ENCODE measurements around the gene NMNAT2. TPM values are rescaled to one million over a fixed set of nuclear protein-coding genes. Genes with fewer than 3 reads are reported as not detected.

The NMNAT2 gene
- total and polyA plus RNA-seq, 2 of the 4 experiments (the other 2 are of a cell fraction), result 0.36 to 2.4 TPM

DNA sequence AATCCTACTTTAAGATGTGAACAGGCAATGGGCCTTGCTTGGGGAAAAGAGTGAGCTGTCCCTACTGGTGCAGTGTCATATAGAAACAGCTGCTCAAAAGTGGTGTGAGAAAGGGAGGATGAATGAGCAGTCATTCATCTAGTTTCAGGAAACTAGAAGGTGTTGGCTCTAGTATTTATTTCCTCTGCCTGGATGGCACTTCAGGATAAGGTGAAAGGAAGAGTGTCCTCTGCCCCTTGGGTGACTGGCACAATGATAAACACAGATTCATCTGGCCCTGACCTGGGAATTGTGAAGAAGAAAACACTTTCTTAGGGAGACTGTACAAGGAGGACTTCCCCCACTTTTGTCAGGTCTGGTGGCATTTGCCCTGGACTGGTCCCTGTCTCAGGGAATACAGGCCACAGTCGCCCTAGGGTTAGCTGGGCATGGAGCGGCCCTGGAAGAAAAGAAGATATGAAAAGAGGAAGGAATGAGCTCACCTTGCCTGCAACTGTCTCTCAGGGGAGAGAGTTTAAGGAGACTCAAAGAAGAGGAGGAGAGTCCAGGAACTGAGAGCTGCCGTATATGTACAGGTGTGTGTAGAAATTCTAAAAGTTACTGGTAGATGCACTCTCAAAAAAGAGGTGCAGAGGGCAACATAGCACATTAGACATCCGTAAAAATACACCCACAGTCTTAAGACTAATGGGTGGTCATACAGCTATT lies 13.8 kb upstream of the NMNAT2 start:
- Histone ChIP-seq H3K4me2 (ENCODE audit: low read depth, low read length) (no peak overlapping the region), H3K23ac (ENCODE audit: low read depth, low read length) (no peak overlapping the region), H3K27ac (ENCODE audit: insufficient read depth, low read length) (no peak overlapping the region), H3K36me3 (ENCODE audit: control insufficient read depth, insufficient read depth, low read length) (no peaks in the 10 kb centered on the region), H4K5ac (ENCODE audit: low read depth, low read length) (no peak overlapping the region), H2BK20ac (ENCODE audit: low read depth, low read length) (no peak overlapping the region), H3K4me1 (ENCODE audit: control insufficient read depth, insufficient read depth, low read length) (no peaks in the 10 kb centered on the region), H3K56ac (ENCODE audit: extremely low read depth, insufficient read depth, low read length) (no peak overlapping the region), H2AK5ac (ENCODE audit: low read depth, low read length) (no peak overlapping the region), H2BK120ac (ENCODE audit: low read depth, low read length) (no peak overlapping the region), H3K9me1 (ENCODE audit: insufficient read depth, low read length) (no peaks in the 10 kb centered on the region), H3K9me3 (ENCODE audit: control insufficient read depth, insufficient read depth, low read length) (no peaks in the 10 kb centered on the region), H2AK9ac (replicated peaks; ENCODE audit: low read depth, low read length, poor library complexity) (no peak overlapping the region), H3K4ac (ENCODE audit: low read depth, low read length) (no peak overlapping the region), H2AFZ (replicated peaks; ENCODE audit: low read length, poor library complexity) (no peak overlapping the region), H4K20me1 (ENCODE audit: insufficient read depth, low read length) (no peaks in the 10 kb centered on the region), H3K4me3 (ENCODE audit: insufficient read depth, low read depth, low read length) (no peak overlapping the region), H3K27me3 (ENCODE audit: control insufficient read depth, insufficient read depth, low read length) (peaks cover 16% of the 10 kb centered on the region), H3K9ac (ENCODE audit: low read depth, low read length) (no peak overlapping the region), H2BK5ac (ENCODE audit: low read depth, low read length, poor library complexity, severe bottlenecking) (no peak overlapping the region), H3K79me1 (ENCODE audit: low read depth in 1 of 2, low read length in 2 of 2) (no peaks in the 10 kb centered on the region), H2BK15ac (ENCODE audit: low read depth, low read length) (no peak overlapping the region), H4K8ac (ENCODE audit: low read depth in 2 of 2, low read length in 2 of 2) (no peak overlapping the region), H3K18ac (ENCODE audit: low read depth, low read length) (no peak overlapping the region), H4K91ac (ENCODE audit: insufficient read depth, low read depth, low read length) (no peak overlapping the region), H3K14ac (replicated peaks; ENCODE audit: low read depth, low read length) (no peak overlapping the region)
- intact Hi-C loops (cut with micrococcal nuclease) (no loop called here), in situ Hi-C loops (cut with MboI; ENCODE audit: low sequenced_read_pairs) (no loop called here), dilution Hi-C loops (cut with HindIII; ENCODE audit: low sequenced_read_pairs, unreplicated experiment) (no loop called here)
- TF ChIP-seq, protein P1, sequence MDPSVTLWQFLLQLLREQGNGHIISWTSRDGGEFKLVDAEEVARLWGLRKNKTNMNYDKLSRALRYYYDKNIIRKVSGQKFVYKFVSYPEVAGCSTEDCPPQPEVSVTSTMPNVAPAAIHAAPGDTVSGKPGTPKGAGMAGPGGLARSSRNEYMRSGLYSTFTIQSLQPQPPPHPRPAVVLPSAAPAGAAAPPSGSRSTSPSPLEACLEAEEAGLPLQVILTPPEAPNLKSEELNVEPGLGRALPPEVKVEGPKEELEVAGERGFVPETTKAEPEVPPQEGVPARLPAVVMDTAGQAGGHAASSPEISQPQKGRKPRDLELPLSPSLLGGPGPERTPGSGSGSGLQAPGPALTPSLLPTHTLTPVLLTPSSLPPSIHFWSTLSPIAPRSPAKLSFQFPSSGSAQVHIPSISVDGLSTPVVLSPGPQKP (IDR thresholded peaks at IDR 0.05; ENCODE audit: borderline replicate concordance, low read depth, low read length), result no peak
- no peak for TF ChIP-seq CEBPB (IDR thresholded peaks at IDR 0.05; ENCODE audit: low read depth, low read length)
- no peak for TF ChIP-seq RFX5 (IDR thresholded peaks at IDR 0.05; ENCODE audit: low read depth, low read length)
- TF ChIP-seq, protein P2, sequence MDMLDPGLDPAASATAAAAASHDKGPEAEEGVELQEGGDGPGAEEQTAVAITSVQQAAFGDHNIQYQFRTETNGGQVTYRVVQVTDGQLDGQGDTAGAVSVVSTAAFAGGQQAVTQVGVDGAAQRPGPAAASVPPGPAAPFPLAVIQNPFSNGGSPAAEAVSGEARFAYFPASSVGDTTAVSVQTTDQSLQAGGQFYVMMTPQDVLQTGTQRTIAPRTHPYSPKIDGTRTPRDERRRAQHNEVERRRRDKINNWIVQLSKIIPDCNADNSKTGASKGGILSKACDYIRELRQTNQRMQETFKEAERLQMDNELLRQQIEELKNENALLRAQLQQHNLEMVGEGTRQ (IDR thresholded peaks at IDR 0.05; ENCODE audit: low read depth, low read length), result no peak
- no peak for TF ChIP-seq FOS (IDR thresholded peaks at IDR 0.05; ENCODE audit: low read depth, low read length)
- no peak for TF ChIP-seq BHLHE40 (IDR thresholded peaks at IDR 0.05; ENCODE audit: low read depth, low read length)
- no peak for TF ChIP-seq CHD1 (IDR thresholded peaks at IDR 0.05; ENCODE audit: low read depth, low read length)
- TF ChIP-seq MXI1 (IDR thresholded peaks at IDR 0.05; ENCODE audit: borderline replicate concordance, low read depth, low read length), result no peak
- TF ChIP-seq MAFK (IDR thresholded peaks at IDR 0.05; ENCODE audit: low read depth, low read length), result no peak
- TF ChIP-seq RAD21 (IDR thresholded peaks at IDR 0.05; ENCODE audit: low read length), result no peak
- TF ChIP-seq RCOR1 (IDR thresholded peaks at IDR 0.05; ENCODE audit: insufficient replicate concordance, low read length), result no peak
- no peak for TF ChIP-seq SMC3 (IDR thresholded peaks at IDR 0.05; ENCODE audit: low read depth, low read length)
- no peak for TF ChIP-seq NFE2L2 (IDR thresholded peaks at IDR 0.05; ENCODE audit: low read depth, low read length)
- ChIA-PET POLR2A (ENCODE audit: unreplicated experiment) (no interaction called here), CTCF (no interaction called here)
- ATAC-seq (ENCODE audit: low read depth) (no peak), DNase-seq (no peak)
- whole genome bisulfite sequencing, 2 experiments (ENCODE audit: extremely low coverage in 2 of 2, insufficient read length in 1 of 2), result 83% methylated on average over 1 of the region's 4 CpGs; no CpG with 5 or more reads in 1 of the 2 experiments
- no TSS peak for BruUV-seq (replicated peaks)

Data from IMR-90 (cell line).